T-helper 9 cell (primary cell): Measurements from ENCODE around the gene CCDC61.

Experiments used
- DNase-seq: peaks from one replicate; pipeline ENCODE4 v3.0.0-alpha.2; 2020

Gene CCDC61

GRCh38 chr19:46042252-46042883 lies 47.1 kb downstream of the CCDC61 start:
- DNase-seq, result no peak

- no peak for DNase-seq
Observed at GRCh38 chr19:46043519-46043918, 48.3 kb downstream of the CCDC61 start.

- no peak for DNase-seq
Observed at GRCh38 chr19:46049597-46049996, 54.3 kb downstream of the CCDC61 start.

GRCh38 chr19:46052896-46053295 lies 57.6 kb downstream of the CCDC61 start:
- no peak for DNase-seq

GRCh38 chr19:46056536-46056935 lies 61.3 kb downstream of the CCDC61 start:
- DNase-seq, result no peak

GRCh38 chr19:46058778-46059177 lies 63.5 kb downstream of the CCDC61 start:
- no peak for DNase-seq

GRCh38 chr19:46060012-46060411 lies 64.7 kb downstream of the CCDC61 start:
- DNase-seq, result no peak

- no peak for DNase-seq
Observed at GRCh38 chr19:46063201-46063600, 67.9 kb downstream of the CCDC61 start.

- DNase-seq, result no peak
Observed at GRCh38 chr19:46065486-46066071, 70.3 kb downstream of the CCDC61 start.

- DNase-seq, result no peak
Observed at GRCh38 chr19:46066471-46066870, 71.2 kb downstream of the CCDC61 start.

- DNase-seq, result no peak
Observed at GRCh38 chr19:46067691-46068090, 72.4 kb downstream of the CCDC61 start.
